Measurements from ENCODE around the gene ABLIM2. TPM values are rescaled to one million over a fixed set of nuclear protein-coding genes. Genes with fewer than 3 reads are reported as not detected.
"Not testable (repeated sequence)": the region's sequence is repeated elsewhere in the genome, so short reads cannot be mapped to it uniquely, and the experiment has no call there.

Gene ABLIM2
- total RNA-seq, 3 donors from 2014 or later = 0.26 to 0.54 (median 0.30) TPM

GRCh38 chr4:7959078-7959477, 199.5 kb downstream of the ABLIM2 start:
- no peak for ATAC-seq
- peaks cover 22% of the 10 kb centered on the region for H3K4me1 Mint-ChIP-seq (ENCODE audit: low read depth)
- H3K4me3 Mint-ChIP-seq = no peak overlapping the region
- DNase-seq = no peak
- H3K9me3 Mint-ChIP-seq = no peaks in the 10 kb centered on the region
- H3K27me3 Mint-ChIP-seq (ENCODE audit: low read depth) = peaks cover 1% of the 10 kb centered on the region
- H3K36me3 Mint-ChIP-seq (ENCODE audit: insufficient read depth) = no peaks in the 10 kb centered on the region

DNA sequence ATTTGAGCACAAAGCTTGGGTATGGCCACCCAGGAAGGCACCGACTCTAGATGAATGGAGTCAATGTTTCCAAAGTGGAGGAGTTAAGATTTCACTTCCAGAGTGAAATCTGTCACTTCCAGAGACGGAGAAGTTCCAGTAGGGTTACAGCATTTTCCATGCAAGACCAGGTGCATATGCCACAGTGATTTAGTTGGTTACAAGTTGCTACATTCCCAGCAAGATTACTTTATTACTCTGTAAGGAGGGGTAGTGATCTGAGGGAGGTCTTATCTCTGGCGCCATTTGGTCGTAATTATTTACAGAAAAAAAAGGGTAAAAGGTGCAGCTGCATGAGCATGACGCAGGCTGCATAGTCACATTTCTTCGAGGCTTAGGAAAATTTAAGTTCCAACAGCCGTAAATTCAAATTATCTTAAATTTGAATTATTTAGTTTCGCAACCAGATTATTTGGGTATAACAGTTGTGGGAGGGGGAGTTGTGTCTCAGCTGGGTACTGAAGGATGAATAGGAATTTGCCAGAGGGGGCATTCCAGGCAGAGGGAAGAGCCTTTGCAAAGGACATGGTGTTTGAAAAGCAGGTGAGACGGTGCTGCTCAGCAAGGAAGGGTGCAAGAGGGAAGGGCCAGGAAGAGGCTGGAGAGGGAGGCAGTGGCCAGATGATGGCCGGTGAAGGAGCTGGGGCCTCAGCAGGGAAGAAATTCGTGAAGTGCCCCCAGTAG, 201.5 kb downstream of the ABLIM2 start:
- peaks cover 1% of the 10 kb centered on the region for H3K27me3 Mint-ChIP-seq (ENCODE audit: low read depth)
- no peaks in the 10 kb centered on the region for H3K36me3 Mint-ChIP-seq (ENCODE audit: insufficient read depth)
- peaks cover 14% of the 10 kb centered on the region for H3K4me1 Mint-ChIP-seq (ENCODE audit: low read depth)
- DNase-seq = no peak
- H3K4me3 Mint-ChIP-seq = no peak overlapping the region
- no peak for ATAC-seq
- H3K9me3 Mint-ChIP-seq = no peaks in the 10 kb centered on the region

DNA sequence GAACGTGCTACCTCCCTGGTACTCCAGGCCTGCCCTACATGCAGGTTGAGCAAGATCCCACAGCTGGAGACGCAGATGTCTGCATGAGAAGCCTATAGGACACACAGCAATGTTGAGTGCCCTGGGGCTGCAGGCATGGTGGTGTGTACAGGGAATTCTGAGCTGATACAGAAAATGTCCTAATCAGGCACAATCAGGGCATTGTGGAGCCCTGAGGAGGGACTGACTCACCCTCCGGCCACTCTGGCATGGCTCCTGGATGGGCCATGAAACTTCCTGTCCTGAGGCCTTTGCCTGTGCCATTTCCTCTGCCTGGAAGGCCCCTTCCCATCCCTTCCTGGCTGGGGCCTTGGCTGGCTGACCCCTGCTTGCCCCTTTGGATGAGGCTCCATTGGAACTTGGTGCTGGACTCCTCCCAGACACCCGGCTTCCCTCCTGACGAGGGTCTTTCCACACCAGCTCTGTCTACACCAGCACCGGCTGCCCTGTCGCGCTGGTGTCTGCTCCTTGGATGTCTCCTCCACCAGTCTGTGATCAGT, 202.3 kb downstream of the ABLIM2 start:
- Mint-ChIP-seq H3K4me1 (ENCODE audit: low read depth) (peaks cover 12% of the 10 kb centered on the region), H3K4me3 (no peak overlapping the region), H3K9me3 (peaks cover 1% of the 10 kb centered on the region), H3K27me3 (ENCODE audit: low read depth) (peaks cover 1% of the 10 kb centered on the region), H3K36me3 (ENCODE audit: insufficient read depth) (no peaks in the 10 kb centered on the region)
- no peak for ATAC-seq
- DNase-seq = no peak

- Mint-ChIP-seq H3K36me3 (ENCODE audit: insufficient read depth) (no peaks in the 10 kb centered on the region), H3K27me3 (ENCODE audit: low read depth) (peaks cover 1% of the 10 kb centered on the region), H3K4me1 (ENCODE audit: low read depth) (peaks cover 3% of the 10 kb centered on the region), H3K9me3 (peaks cover 5% of the 10 kb centered on the region), H3K4me3 (no peak overlapping the region)
- DNase-seq = no peak
- ATAC-seq = no peak
Measured at GRCh38 chr4:7955393-7955792, 203.2 kb downstream of the ABLIM2 start.

DNA sequence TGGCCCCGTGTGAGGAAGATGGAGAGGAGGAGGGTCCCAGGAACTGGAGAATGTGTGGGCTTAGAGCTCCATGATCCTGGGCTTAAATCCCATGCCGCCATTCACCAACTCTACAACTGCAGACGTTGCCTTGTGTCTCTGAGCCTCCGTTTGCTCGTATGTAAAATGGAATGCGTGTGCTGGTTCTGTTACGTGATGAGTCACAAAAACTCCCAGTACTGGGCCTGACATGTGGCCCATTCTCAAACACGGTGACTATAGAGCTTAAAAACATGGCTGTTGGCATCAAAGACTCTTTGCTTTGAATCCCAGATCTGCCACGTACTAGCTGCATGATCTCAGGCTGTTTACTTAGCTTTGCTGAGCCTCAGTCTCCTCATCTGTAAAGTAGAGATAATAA, 206.0 kb downstream of the ABLIM2 start:
- Mint-ChIP-seq H3K36me3 (ENCODE audit: insufficient read depth) (no peaks in the 10 kb centered on the region), H3K27me3 (ENCODE audit: low read depth) (peaks cover 4% of the 10 kb centered on the region), H3K4me3 (no peak overlapping the region), H3K9me3 (peaks cover 5% of the 10 kb centered on the region), H3K4me1 (ENCODE audit: low read depth) (peaks cover 10% of the 10 kb centered on the region)
- ATAC-seq = no peak
- no peak for DNase-seq

- no peak for ATAC-seq
- H3K4me1 Mint-ChIP-seq (ENCODE audit: low read depth) = peaks cover 10% of the 10 kb centered on the region
- H3K9me3 Mint-ChIP-seq = peaks cover 5% of the 10 kb centered on the region
- peaks cover 13% of the 10 kb centered on the region for H3K27me3 Mint-ChIP-seq (ENCODE audit: low read depth)
- H3K4me3 Mint-ChIP-seq = no peak overlapping the region
- no peaks in the 10 kb centered on the region for H3K36me3 Mint-ChIP-seq (ENCODE audit: insufficient read depth)
- no peak for DNase-seq
Measured at GRCh38 chr4:7950301-7951092, 208.1 kb downstream of the ABLIM2 start.

GRCh38 chr4:7949759-7950158, 208.9 kb downstream of the ABLIM2 start:
- Mint-ChIP-seq H3K36me3 (ENCODE audit: insufficient read depth) (no peaks in the 10 kb centered on the region), H3K27me3 (ENCODE audit: low read depth) (peaks cover 13% of the 10 kb centered on the region), H3K4me3 (no peak overlapping the region), H3K4me1 (ENCODE audit: low read depth) (peaks cover 10% of the 10 kb centered on the region), H3K9me3 (peaks cover 5% of the 10 kb centered on the region)
- ATAC-seq (no peak), DNase-seq (no peak)

DNA sequence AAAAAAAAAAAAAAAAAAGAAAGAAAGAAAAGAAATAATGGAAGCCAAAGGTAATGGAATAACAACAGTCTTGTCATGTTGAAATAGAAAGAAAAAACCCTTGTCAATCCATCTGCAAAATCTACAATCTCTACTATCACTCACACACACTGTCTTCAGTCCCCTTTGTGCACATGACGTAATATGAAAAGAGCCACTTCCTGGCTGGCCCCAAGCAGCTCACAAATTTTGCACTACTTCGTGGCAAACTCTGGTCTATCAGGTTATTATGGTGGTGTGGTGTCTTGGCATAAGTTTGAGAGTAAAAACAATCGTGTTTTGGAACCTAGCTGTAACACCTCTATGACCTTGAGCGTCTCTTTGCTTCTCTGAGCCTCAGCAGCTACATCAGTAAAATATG, 210.7 kb downstream of the ABLIM2 start:
- peak; percentile 43 to 75 for ATAC-seq
- no peaks in the 10 kb centered on the region for H3K36me3 Mint-ChIP-seq (ENCODE audit: insufficient read depth)

DNA sequence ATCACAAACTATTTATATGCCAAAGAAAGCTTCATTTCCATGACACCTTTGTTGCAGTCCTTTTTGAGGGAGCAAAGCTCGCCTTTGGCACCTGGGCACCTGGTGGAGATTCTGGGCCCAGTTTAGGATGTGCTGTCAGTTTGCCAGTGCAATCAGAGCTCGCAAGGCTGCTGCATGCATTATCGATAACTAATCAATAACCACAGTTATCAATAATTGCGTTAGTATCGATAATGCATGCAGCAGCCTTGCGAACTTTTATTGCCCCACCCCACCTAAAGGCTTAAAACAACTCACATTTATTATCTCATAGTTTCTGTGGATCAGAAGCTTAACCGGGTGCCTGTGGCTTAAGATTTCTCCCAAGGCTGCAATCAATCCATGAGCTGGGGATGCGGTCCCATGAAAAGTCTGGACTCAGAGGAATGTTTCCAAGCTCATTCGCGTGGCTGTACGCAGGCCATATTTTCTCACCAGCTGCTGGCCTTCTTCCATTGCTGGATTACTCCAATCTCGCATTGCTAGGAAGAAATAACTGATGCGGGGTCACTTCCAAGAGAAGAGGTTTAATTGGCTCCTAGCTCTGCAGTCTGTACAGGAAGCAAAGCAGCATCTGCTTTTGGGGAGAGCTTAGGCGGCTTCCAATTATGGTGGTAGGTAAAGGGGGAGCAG, 212.8 kb downstream of the ABLIM2 start:
- H3K36me3 Mint-ChIP-seq (ENCODE audit: insufficient read depth) = no peaks in the 10 kb centered on the region
- peaks cover 12% of the 10 kb centered on the region for H3K4me1 Mint-ChIP-seq (ENCODE audit: low read depth)
- DNase-seq (no peak), ATAC-seq (no peak)
- peaks cover 15% of the 10 kb centered on the region for H3K27me3 Mint-ChIP-seq (ENCODE audit: low read depth)
- H3K9me3 Mint-ChIP-seq = no peaks in the 10 kb centered on the region
- H3K4me3 Mint-ChIP-seq = no peak overlapping the region

More for the DNA sequence above, 210.7 kb downstream of the ABLIM2 start:
- no peak overlapping the region for H3K4me3 Mint-ChIP-seq
- peaks cover 10% of the 10 kb centered on the region for H3K4me1 Mint-ChIP-seq (ENCODE audit: low read depth)
- DNase-seq = no peak
- H3K27me3 Mint-ChIP-seq (ENCODE audit: low read depth) = peaks cover 15% of the 10 kb centered on the region
- H3K9me3 Mint-ChIP-seq = peaks cover 5% of the 10 kb centered on the region

GRCh38 chr4:7944599-7945220, 213.9 kb downstream of the ABLIM2 start:
- peaks cover 15% of the 10 kb centered on the region for H3K27me3 Mint-ChIP-seq (ENCODE audit: low read depth)
- H3K4me3 Mint-ChIP-seq = no peak overlapping the region
- ATAC-seq (no peak), DNase-seq (no peak)
- no peaks in the 10 kb centered on the region for H3K9me3 Mint-ChIP-seq
- H3K4me1 Mint-ChIP-seq (ENCODE audit: low read depth) = peaks cover 16% of the 10 kb centered on the region
- no peaks in the 10 kb centered on the region for H3K36me3 Mint-ChIP-seq (ENCODE audit: insufficient read depth)

DNA sequence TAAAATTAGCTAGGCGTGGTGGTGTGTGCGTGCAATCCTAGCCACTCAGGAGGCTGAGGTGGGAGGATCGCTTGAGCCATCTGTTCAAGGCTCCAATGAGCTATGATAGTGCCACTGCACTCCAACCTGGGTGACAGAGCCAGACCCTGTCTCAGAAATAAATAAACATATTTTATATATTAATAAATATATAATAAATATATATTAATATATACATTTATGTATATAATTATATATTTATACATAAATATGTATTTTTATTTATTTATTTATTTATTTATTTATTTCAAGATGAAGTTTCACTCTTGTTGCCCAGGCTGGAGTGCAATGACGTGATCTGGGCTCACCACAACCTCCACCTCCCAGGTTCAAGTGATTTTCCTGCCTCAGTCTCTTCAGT, 214.9 kb downstream of the ABLIM2 start:
- not testable (repeated sequence) for DNase-seq; H3K4me3 Mint-ChIP-seq; H3K9me3 Mint-ChIP-seq; H3K36me3 Mint-ChIP-seq (ENCODE audit: insufficient read depth); ATAC-seq
- Mint-ChIP-seq H3K27me3 (ENCODE audit: low read depth) (peaks cover 15% of the 10 kb centered on the region), H3K4me1 (ENCODE audit: low read depth) (peaks cover 12% of the 10 kb centered on the region)

- ATAC-seq = no peak
- H3K36me3 Mint-ChIP-seq (ENCODE audit: insufficient read depth) = no peaks in the 10 kb centered on the region
- no peak for DNase-seq
- no peak overlapping the region for H3K4me3 Mint-ChIP-seq
- peaks cover 14% of the 10 kb centered on the region for H3K4me1 Mint-ChIP-seq (ENCODE audit: low read depth)
- H3K27me3 Mint-ChIP-seq (ENCODE audit: low read depth) = peaks cover 13% of the 10 kb centered on the region
- no peaks in the 10 kb centered on the region for H3K9me3 Mint-ChIP-seq
Measured at GRCh38 chr4:7943211-7943610, 215.4 kb downstream of the ABLIM2 start.

- no peak for ATAC-seq
- Mint-ChIP-seq H3K4me3 (no peak overlapping the region), H3K4me1 (ENCODE audit: low read depth) (peaks cover 16% of the 10 kb centered on the region), H3K36me3 (ENCODE audit: insufficient read depth) (no peaks in the 10 kb centered on the region), H3K27me3 (ENCODE audit: low read depth) (peaks cover 13% of the 10 kb centered on the region), H3K9me3 (no peaks in the 10 kb centered on the region)
- DNase-seq = no peak
Measured at GRCh38 chr4:7941965-7942496, 216.6 kb downstream of the ABLIM2 start.
